Breast epithelium (tissue), 3 donors: ENCODE data around the gene LRRC26.

Experiments used
- POLR2A ChIP-seq: fragments of 450-650 bp; IDR thresholded peaks from one replicate; pipeline ENCODE4 v1.6.1; 2016; ENCODE audit warnings: antibody characterized with exemption, mild to moderate bottlenecking, moderate library complexity
- TF ChIP-seq, protein P1 (sequence below), 3 donors: fragments of 450-650 bp; IDR thresholded peaks; one replicate each; pipeline ENCODE4 v1.5.1; 2016 to 2017; ENCODE audit warnings: antibody characterized with exemption in 3 of 3, mild to moderate bottlenecking in 3 of 3, moderate library complexity in 3 of 3

DNA sequence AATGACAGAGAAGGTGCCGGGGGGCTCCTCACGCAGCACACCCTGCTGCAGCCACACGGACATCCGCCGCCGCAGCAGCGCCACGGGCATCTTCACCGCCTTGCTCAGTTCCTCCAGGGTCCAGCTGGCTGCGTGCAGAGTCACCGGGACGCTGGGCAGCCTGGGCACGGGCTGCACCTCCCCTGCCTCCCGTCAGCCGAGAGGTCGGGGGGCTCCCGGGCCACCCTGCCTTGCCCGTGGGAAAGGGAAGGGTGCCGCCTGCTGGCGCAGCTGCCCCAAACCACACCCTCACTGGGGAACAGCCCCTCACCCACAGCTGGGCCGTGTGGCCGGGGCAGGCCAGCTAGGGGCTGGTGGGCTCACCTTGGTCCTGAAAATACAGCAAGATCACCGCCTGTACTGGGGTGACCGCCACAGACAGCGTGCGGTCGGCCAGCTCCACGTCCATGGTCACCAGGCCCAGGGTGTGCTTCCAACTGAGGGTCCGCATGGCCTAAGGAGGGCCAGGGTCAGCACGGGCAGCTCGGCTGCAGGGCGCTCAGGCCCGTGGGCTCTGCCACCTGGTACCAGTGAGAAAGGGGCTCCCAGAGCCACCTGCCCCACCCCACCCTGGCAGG lies 5.6 kb upstream of the LRRC26 start:
- TF ChIP-seq, protein P1, sequence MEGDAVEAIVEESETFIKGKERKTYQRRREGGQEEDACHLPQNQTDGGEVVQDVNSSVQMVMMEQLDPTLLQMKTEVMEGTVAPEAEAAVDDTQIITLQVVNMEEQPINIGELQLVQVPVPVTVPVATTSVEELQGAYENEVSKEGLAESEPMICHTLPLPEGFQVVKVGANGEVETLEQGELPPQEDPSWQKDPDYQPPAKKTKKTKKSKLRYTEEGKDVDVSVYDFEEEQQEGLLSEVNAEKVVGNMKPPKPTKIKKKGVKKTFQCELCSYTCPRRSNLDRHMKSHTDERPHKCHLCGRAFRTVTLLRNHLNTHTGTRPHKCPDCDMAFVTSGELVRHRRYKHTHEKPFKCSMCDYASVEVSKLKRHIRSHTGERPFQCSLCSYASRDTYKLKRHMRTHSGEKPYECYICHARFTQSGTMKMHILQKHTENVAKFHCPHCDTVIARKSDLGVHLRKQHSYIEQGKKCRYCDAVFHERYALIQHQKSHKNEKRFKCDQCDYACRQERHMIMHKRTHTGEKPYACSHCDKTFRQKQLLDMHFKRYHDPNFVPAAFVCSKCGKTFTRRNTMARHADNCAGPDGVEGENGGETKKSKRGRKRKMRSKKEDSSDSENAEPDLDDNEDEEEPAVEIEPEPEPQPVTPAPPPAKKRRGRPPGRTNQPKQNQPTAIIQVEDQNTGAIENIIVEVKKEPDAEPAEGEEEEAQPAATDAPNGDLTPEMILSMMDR (IDR thresholded peaks at IDR 0.05): no peak
- TF ChIP-seq POLR2A: no peak
